HG02840 (cell line): ENCODE data around the gene BLOC1S2.
"Not testable (repeated sequence)": the region's sequence is repeated elsewhere in the genome, so short reads cannot be mapped to it uniquely, and the experiment has no call there.

ENCODE experiments used
- ATAC-seq: cut with Tn5 transposase; IDR thresholded peaks from one replicate; pipeline ENCODE4 v1.9.1; 2021; ENCODE audit warnings: mild to moderate bottlenecking, moderate library complexity, moderate number of reproducible peaks; ENCODE audit not compliant: unreplicated experiment, low FRiP score

Gene BLOC1S2

DNA sequence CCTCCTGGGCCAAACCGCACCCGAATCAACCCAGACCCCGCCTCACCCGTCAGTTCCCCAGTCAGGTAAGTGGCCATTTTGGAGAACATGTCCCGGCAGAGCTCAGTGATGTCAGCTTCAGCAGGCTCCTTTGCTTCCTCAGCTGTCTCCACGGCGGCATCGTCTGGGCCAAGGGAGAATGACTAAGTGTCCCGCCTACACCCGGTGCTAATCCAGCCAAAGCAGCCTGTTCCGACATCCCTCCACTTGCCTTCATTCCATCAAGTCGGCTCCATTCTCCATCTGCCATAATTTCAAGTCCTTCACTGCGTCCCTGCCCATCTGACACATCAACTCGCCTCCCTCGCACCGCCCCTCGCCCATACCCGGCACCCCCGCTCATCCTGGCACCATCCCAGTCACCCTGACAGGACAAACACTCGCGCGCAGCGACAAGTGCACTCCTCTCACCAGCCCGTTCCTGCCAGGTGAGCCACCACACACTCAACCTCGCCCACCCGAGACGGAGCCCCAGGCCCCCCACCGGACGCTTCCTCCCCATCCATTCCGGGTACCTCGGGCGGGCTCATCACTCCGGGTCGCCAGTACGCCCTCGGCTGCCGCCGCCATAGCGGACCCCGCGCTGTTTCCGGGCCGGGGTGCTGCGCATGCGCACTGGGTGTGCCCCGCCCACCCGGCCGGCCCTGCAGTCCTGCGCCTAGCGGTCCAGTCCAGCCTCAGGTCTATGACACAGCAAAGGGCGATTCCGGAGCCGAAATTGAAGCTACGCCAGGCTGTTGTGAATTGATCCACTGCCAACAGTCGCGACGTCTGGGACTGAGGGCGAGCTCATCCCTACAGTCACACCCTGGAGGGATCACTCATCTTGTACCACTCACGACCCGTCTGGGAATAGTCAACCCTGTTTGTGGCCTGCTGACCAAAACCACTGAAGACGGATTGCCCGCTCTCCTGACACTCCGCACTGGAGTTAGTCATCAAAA, at the start of gene BLOC1S2:
TSS of gene BLOC1S2 (minus strand) at position 630 of the 983 bp plus-strand sequence. CDS start at position 609, 21 bp downstream.
- peak; percentile 94 for ATAC-seq

DNA sequence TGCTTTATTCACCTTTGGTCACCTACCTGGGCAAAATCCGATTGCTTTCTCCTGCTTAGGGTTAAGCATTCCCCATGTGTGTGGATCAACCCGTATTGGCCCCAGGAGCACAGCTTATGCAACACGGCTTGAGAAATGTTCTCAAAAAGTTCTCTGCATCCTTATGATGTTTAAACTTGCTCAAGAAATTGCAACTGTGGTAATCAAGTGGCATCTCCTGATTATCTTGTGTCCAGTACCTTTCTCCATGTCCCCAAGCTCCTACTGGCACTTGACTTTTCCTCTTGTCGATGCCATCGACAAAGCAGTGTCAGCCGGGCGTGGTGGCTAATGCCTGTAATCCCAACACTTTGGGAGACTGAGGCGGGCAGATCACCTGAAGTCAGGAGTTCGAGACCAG, 48.3 kb upstream of the BLOC1S2 start:
- no peak for ATAC-seq

DNA sequence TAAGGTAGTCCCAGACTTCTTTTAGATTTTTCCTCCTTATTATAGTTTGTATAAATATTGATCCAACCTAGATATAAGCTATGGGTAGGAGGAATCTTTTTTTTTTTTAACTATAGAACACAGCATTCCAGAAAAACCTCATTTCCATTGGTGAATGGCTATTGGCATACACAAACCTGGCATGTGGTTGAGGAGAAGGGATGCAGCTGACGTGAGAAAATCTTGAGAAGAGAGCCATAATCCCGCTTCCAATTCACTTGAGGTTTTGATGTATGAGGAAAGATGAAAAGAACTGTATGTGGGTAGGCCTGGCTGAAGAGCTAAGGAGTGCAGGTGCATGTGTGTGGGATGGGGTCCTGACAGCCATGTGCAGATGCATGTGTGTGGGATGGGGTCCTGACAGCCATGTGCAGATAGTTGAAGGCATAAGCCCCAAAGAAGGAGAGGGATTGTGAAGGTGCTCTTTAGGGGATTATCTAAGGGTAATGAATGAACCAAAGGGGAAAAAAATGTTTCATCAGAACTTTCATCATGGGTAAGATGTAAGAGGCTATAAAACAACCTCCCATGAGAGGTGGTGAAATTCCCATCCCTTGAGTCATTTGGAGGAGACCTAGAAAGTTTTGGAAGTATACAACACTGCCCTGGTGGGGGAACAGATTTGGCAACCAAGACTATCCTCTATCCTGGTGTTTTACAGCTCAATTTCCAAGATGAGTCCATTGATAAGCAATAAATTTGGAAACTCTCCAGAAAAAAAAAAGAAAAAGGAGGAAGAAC, 47.4 kb upstream of the BLOC1S2 start:
- ATAC-seq, result no peak

DNA sequence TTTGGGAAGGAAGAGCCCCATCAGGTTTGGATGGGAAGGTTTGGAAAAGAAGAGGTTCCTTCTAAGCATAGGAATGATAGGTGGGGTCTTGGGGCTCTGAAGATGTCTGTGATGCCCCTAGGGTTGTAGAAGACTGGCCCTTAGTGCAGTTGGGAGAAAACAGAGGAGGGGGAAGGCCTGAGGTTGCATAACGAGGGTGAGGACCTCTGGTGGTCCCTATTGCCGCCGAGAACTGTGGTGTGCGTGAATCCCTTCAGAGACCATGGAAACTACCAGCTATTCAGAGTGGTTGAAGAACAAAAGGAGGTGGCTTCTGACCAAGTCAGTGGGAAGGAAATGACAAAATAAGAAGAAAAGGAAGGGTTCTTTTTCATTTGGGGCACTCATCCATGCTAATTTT, 46.6 kb upstream of the BLOC1S2 start:
- no peak for ATAC-seq

- ATAC-seq, result no peak
Observed at GRCh38 chr10:100330079-100330478, 43.6 kb upstream of the BLOC1S2 start, which contains the start of gene PKD2L1. PKD2L1 (minus strand) TSS chr10:100330228; CDS start chr10:100330103, 125 bp downstream.

DNA sequence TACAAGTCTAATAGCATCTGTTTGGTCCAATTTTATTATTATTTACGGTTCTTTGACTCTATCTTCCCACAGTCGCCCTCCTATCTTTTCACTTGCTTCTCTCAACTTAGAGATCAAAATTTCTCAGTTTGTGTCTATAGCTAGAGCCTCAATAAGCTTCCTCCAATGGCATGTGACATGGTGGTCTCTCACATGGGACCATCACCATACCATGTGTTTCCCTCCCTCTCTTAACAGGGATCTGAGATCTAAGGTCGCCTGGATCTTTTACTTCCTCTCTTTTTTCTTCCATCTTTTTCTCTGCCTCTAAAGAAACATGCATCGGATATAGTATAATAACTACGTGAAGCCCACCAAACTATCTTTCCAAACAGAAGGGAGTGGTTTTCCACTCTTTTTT, 41.7 kb upstream of the BLOC1S2 start:
- ATAC-seq, result no peak

- ATAC-seq, result no peak
Observed at GRCh38 chr10:100327718-100328009, 41.2 kb upstream of the BLOC1S2 start.

GRCh38 chr10:100327007-100327717, 40.7 kb upstream of the BLOC1S2 start:
- ATAC-seq, result peak; percentile 97

DNA sequence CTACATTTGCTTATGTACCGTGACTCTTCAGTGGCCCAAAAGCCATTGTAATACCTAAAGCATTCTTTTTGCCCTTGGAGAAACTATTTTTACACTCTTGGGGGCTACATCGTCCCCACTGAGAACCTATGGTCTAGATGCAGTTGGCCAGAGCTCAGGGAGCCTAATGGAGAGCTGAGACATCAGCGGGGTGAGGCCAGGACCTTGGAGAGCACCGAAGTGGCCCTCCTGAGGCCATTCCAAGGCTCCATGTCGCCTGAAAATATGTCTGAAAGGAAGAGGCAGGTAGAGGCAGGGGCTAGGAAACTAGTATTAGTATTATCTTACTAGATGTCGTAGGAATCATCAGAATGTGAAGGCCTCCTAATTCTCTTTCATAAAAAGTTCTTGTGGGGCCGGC, 38.7 kb upstream of the BLOC1S2 start:
- ATAC-seq, result no peak

DNA sequence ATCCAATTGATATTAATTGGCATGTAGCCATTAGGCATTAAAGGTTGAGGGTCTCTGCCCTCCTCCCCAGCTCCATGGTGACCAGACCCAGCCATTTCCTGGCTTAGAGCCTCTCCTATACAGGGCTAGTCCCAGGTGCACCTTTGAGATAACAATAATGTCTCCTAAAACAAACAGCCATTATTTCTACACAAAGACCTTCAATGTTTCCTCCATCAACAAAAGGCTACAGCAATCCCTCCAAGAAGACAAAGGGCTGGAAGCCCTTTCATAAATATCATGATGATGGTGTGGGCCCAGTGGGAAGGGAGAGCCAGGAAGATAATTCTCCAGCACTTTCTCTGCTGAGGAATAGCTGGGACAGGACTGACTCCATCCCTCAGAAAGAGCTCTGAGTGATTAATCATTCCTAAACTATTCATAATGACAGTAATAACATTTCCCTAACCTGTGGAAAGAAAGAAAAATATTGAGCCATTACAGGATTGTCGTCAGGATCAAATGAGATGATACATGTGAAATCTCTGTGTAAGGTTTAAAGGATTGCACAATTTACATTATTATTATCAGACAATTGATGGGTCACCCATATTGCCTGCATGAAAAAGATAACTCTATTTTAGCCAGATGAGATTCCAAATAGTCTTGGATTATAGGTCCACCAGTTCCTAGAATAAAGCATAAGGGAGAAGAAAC, 33.4 kb upstream of the BLOC1S2 start:
- no peak for ATAC-seq

DNA sequence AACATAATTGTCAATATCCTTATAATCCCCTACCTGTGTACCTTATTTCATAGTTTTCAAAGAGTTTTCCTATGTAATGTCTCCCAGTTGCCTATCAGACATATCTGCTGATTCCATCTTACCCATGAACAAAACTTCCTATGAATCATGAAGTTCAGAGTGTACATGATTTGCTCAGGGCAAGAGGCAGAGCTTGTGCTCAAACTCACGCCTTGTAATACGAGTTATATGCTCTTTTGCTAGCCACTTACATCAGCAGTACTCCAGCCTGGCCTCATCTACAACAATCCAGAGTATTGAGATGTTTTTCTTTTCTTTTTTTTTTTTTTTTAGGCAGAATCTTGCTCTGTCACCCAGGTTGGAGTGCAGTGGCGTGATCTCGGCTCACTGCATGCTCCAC, 31.7 kb upstream of the BLOC1S2 start:
- no peak for ATAC-seq

DNA sequence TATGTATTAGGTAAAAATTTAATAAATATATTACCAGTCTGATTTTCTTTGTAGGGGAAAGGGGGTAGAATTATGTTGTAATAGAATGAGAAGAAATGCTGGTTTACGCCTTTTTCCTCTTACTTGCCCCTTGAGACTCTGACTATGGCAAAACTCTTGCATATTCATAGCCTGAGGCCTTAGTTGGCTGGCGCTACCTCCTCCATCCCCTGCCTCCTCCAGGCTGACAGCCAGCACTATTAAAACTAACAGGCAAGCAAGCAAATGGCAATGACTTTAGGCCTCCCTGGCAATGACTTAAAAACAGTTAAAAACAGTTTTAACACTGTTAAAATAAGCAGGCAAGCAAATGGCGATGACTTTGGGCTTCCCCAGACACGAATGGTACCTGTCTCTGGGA, 29.1 kb upstream of the BLOC1S2 start:
- no peak for ATAC-seq

DNA sequence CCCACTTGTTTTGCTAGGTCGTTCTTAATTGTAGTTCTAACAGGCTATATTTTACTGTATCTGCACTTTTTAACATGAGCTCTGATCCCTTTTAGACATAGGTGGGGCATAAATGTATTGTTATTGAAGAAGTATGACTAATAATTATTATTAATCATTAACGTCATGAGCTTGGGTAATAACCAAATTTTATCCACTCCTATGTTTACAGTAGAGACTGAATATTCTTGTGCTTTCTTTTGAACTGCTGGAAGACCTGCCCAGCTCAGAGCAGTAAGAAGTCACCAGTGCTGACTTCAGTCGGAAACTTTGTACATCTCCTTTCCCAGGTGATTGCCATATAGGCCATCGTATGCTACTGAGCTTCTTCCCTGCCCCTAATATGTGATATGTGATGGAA, 24.8 kb upstream of the BLOC1S2 start:
- no peak for ATAC-seq

DNA sequence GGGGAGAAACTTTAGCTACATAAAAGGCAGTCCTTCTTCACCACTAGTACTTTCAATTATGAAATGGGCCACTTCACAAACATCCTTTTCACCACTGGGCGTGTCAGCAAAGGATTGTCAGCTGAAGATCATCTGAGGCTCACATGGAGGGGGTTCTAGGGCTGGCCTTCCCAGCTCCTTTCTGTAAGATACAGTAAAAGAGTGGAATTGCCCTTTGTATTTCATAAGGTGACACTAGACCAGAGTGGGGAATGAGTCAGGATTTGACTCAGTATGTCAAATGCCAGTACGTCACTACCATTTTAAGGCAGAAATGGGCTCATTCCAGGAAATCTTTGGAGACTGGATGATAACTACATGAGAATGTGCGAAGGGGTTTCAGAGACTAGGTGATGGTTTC, 21.2 kb upstream of the BLOC1S2 start:
- no peak for ATAC-seq

- no peak for ATAC-seq
Observed at GRCh38 chr10:100306861-100307260, 20.4 kb upstream of the BLOC1S2 start.

GRCh38 chr10:100304414-100304813, 17.9 kb upstream of the BLOC1S2 start:
- no peak for ATAC-seq

DNA sequence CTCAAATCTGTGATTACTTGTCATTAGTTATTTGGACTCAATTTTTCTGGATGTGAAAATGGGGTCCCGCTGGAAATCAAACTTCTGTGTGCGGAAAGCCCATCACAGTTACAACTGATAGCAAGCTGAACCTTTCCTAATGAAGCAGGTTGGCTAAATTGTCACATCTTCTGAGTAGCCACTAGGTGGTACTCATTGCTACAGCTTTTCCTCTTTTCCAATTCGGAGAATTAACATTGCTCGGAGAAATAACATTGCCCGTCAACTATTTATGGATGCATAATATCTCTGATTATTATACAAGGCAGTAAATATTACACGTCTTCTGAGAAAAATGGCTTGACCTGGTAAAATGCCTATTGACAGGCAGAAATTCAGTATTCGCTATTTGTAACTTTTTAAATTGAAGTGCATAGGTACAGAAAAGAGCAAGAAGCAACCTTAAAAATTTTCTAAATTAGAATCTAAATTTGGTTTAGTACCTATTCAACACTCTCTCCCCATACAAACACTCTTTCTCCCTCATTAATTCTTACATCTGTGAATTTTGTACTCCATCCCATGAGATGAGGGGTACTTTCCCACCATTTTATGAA, 17.3 kb upstream of the BLOC1S2 start:
- ATAC-seq, result no peak

DNA sequence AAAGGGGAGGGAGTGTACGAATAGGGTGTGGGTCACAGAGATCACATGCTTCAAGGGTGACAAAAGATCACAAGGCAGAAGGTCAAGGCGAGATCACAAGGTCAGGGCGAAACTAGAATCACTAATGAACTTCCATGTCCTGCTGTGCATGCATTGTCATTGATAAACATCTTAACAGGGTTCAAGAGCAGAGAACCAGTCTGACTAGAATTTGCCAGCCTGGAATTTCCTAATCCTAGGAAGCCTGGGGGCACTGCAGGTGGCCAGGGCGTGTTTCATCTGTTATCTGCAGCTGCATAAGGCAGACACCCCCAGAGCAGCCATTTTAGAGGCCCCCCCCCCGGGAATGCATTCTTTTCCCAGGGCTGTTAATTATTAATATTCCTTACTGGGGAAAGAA, 14.6 kb upstream of the BLOC1S2 start:
- ATAC-seq, result not testable (repeated sequence)

- no peak for ATAC-seq
Observed at GRCh38 chr10:100297242-100297641, 10.8 kb upstream of the BLOC1S2 start.

DNA sequence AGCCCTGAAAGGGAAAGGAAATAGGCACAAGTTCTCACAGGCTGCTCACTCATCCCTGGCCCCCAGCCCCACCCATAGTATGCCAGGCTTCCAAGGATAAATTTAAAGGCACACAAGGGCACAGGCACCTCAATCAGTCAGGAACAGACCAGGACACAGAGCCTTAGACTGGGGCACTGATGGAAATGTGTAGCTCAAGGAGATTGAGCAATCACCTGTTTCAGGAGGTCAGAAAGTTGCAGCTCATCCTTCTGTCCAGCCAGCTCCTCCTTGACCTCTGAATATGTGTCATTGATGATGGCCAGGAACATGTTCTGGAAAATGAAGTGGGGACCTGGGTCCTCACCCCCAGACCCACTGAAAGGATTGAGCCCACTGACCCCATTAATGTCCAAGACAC, 6.6 kb upstream of the BLOC1S2 start:
- no peak for ATAC-seq
